Activated naive CD8-positive, alpha-beta T cell treated with anti-CD3 and anti-CD28 coated beads for 36 hours (primary cell): Measurements from ENCODE around the gene KIFC1. TPM values are rescaled to one million over a fixed set of nuclear protein-coding genes. Genes with fewer than 3 reads are reported as not detected.

ENCODE experiments used
- DNase-seq: peaks from one replicate; pipeline ENCODE4 v3.0.0; 2021
- H3K27ac Mint-ChIP-seq: one replicate; pipeline ENCODE4 v1.8.0; 2022; ENCODE audit warnings: mild to moderate bottlenecking, moderate library complexity, mixed read lengths
- H3K27me3 Mint-ChIP-seq: one replicate; pipeline ENCODE4 v1.8.0; 2022; ENCODE audit warnings: mild to moderate bottlenecking, mixed read lengths
- H3K36me3 Mint-ChIP-seq: one replicate; pipeline ENCODE4 v1.8.0; 2021; ENCODE audit warnings: mild to moderate bottlenecking, mixed read lengths
- H3K4me1 Mint-ChIP-seq: one replicate; pipeline ENCODE4 v1.8.0; 2021; ENCODE audit warnings: mixed read lengths
- H3K4me3 Mint-ChIP-seq: one replicate; pipeline ENCODE4 v1.8.0; 2022; ENCODE audit warnings: mild to moderate bottlenecking, moderate library complexity, mixed read lengths
- H3K9me3 Mint-ChIP-seq: one replicate; pipeline ENCODE4 v1.8.0; 2022; ENCODE audit warnings: mixed read lengths
- total RNA-seq, 2 experiments: library from RNA; stranded (reverse); gene quantifications; one replicate each; pipeline ENCODE4 v1.2.3, GENCODE V29; 2021

Gene KIFC1
- total RNA-seq, 2 experiments from 2014 or later = 74.1 to 76.9 TPM

DNA sequence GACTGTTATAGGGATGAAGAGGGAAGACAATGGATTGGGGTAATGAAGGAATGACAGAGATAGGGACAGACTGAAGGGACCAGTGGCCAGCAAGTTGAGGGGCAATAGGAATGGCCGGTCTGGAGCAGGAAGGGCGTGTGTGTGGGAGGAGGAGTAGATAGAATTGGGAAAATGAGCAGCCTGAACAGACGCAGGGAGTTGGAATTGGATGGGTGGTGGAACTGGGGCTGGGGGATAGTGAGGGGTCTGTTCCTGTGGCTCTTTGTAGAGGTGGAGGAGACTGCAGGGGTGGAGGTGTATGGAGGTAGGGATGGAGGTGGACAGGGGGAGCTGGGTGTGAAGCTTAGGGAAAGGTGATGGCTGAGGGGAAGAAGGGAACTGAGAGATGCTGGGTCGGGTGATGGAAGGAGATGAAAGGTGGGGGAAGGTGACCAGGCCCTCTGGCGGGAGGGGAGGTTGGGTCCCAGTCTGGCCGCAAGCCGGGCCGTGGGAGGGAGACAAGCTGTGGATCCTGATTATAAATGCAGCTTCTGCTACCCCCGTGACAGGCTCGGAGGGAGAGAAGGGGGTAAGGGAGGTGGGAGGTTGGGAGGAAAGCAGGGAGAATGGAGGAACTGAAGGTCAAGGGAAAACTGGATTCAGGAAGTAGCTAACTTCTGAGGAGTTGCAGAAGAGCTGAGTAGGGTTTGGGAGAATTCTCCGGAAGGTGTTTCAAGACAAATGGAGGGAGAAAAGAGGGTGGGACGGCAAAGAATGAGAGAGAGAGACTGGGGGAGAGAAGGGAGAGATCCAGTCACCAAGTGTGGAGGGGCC, 33.4 kb downstream of the KIFC1 start:
- peak overlapping the region; percentile 89 for H3K27ac Mint-ChIP-seq
- H3K4me1 Mint-ChIP-seq = peaks cover 51% of the 10 kb centered on the region
- no peaks in the 10 kb centered on the region for H3K27me3 Mint-ChIP-seq
- peak overlapping the region; percentile 90 for H3K4me3 Mint-ChIP-seq
- peaks cover 17% of the 10 kb centered on the region for H3K36me3 Mint-ChIP-seq
- no peak for DNase-seq
- no peaks in the 10 kb centered on the region for H3K9me3 Mint-ChIP-seq

DNA sequence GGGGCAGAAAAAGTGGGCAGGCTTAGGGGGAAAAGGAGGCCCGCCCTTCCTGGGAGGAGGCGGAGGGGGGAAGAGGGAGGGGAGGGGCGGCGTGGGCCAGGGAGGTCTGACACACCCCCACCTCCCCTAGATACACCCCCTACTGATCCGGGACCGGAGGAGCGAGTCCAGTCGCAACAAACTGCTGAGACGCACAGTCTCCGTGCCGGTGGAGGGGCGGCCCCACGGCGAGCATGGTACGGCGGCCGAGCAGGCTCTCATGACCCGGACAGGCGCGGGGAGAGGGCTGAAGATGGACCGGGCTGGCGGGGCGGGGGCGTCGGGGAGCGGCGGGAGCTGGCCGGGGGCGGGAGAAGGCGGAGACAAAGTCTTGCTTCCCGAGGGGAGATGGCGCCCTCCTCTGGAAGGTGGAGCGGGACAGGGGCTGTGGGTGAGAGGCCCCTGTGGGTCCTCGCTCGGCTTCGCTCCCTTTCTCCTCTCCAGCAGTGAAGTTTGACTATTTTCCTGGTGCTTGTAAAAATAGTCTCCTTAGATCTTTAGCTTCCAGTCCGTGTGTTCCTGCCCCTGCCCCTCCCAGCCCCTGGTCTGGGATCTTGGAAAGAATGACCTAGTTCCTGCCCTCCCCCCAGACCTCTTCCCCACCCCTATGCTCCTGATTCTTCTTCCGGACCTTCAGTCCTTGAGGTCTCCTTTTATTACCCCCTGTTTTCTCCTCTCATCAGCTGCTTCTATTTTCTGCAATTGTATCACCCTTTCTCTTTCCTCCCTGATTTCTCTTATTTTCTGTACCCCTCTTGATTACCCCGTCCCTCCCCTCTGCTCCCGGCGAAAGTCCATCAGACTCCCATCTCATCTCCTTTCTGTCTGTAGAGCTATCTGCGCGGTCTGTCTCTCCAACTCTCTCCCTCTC, 34.3 kb downstream of the KIFC1 start:
- DNase-seq = peak; percentile 88
- Mint-ChIP-seq H3K27ac (peak overlapping the region; percentile 89), H3K36me3 (peaks cover 17% of the 10 kb centered on the region), H3K4me3 (peak overlapping the region; percentile 90), H3K4me1 (peaks cover 60% of the 10 kb centered on the region), H3K27me3 (no peaks in the 10 kb centered on the region), H3K9me3 (no peaks in the 10 kb centered on the region)

DNA sequence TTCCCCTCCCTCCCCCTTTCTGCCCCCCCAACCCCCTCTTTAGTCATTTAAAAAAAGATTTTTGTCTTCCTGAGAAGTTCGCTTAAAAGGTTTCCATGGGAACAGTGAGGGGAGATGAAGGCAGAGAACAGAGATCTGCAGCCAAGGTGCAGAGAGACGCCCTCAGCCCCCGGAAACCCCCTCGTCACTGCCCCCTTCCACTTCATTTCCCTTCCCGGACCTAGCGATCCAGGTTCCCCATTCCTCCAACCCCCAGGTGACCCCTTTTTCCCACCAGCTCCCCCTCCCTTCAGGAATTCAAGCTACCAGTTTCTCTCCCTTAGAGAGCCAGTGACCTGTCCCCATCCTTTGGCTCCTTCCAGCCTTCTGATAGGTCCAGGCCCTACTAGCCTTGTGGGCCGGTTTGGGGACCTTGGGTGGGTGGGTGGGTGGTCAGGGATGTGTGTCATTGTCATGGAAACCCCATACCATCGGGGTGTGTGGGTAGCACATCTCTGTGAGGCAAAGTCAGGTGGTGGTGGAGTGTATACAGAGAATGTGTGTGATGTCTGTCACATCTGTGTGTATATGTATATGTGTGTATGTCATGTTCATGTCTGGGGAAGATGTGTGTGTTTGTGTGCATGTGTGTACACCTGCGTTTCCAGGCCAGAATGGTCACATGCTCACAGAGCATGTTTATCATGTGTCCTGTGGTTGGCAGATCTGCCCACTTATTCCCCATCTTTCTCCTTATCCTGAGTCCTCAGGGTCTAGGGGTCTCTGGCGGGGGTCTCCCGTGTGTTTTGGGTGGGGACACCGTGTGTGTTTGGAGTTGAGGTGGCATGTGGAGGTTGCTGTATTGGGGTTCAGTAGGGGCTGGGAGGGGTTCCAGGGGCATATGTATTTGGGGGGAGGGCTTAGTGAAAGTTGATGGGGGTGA, 35.2 kb downstream of the KIFC1 start:
- DNase-seq = peak; percentile 25
- Mint-ChIP-seq H3K4me1 (peaks cover 58% of the 10 kb centered on the region), H3K9me3 (no peaks in the 10 kb centered on the region), H3K27ac (peak overlapping the region; percentile 89), H3K27me3 (no peaks in the 10 kb centered on the region), H3K36me3 (peaks cover 17% of the 10 kb centered on the region), H3K4me3 (peak overlapping the region; percentile 90)

DNA sequence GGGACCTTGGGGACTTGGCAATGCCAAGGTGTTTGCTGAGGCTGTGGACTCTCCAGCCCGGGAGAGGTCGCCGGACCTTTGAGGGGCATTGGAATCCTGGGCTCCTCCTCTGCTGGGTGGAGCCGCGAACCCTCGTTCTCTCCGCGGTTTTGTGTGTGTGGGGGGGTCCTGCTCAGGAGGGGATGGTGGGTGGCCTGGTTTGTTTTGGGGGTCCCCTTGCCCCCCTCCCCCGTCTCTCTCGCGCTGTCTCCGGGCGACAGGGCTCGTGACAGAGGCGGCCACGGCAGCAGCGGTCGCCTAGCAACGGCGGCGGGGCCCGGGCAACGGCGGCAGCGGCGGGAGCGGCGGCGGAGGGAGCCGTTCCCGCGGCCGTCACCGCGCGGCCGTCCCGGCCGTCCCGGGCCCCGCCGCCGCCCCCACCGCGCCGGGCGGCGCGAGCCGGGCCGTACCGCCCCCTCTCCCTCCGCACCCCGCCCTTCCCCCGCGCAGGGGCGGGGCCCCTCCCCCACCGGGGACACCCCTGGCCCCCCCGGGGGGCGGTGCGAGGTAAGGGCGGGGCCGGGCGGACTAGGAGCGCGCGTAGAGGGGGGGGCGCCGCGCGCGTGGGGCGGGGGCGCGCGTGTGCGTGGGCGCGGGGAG, 36.1 kb downstream of the KIFC1 start:
- Mint-ChIP-seq H3K4me3 (peak overlapping the region; percentile 90), H3K4me1 (peaks cover 65% of the 10 kb centered on the region), H3K36me3 (peaks cover 18% of the 10 kb centered on the region), H3K27ac (peak overlapping the region; percentile 86), H3K27me3 (no peaks in the 10 kb centered on the region), H3K9me3 (no peaks in the 10 kb centered on the region)
- peak; percentile 67 for DNase-seq

DNA sequence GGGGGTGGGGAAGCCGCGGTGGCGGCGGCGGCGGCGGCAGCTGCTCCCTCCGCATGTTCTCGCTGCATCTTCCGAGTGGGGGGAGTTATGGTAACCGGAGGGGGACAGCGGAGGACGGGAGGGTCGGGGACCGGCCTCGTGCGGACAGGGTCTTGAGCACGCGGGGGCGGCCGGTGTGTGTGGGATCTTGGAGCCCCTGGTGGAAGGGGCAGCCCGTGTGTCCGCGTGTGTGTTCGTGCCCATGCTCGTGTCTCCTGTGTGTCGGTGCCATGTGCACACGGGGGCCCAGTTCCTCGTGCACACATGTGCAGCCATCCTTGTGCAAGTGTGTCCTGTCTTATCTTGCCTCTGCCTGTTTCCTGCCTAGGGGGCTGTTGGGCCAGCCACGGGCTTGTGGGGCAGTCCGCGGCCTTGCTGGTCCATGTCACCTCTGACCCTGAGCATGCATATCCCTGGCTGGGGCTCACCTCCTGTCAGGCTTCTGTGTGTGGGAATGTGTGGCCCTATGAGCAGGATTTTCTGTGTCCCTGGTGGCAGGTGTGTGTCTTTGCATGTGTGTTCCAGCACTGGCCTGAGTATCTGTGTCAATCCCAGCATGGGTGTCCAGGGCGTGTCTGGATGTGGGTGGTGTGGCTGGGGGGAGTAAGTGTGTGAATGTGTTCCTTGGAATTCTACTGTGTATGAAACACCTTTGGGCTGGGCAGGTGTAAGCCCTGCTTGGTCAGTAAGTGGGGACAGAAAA, 36.8 kb downstream of the KIFC1 start:
- Mint-ChIP-seq H3K4me3 (peak overlapping the region; percentile 82), H3K9me3 (no peaks in the 10 kb centered on the region), H3K27me3 (no peaks in the 10 kb centered on the region), H3K27ac (peak overlapping the region; percentile 89), H3K4me1 (peaks cover 70% of the 10 kb centered on the region), H3K36me3 (peaks cover 20% of the 10 kb centered on the region)
- peak; percentile 43 for DNase-seq

DNA sequence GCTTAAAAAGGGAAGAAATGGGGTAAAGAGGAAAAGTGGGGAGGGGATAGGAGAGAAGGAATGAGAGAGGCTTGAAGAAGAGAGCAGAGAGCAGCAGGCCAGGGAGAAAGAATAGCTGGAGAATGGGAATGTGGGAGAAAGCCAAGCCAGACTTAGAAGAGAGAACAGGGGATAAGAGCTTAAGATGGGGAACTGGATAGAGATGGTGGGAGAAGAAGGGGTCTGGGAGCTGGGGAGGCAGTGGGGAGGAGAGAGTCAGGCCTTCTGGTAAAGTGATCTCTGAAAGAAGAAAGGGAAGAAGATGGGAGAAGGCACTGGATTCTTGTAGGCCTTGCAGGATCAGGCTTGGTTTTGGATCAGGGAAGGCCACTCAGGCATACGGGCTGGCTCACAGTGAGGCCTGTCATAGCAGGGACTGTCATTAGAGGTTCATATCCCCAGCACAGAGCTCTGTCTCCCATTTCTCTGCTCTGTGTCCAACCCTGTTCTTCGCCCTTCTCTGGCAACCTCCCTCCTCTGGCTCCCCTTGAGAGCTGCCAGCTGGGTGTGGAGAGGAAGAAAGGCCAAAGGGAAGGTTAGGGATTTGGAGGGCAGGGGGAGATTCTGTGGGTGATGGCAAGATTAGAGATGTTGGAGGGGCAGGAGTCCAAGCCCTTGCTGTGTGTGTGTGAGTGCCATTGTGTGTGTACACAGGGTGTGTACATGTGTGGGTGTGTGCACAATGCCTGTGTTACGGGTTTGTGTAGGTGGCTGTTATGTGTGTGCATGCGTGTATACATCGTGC, 37.5 kb downstream of the KIFC1 start:
- Mint-ChIP-seq H3K27me3 (no peaks in the 10 kb centered on the region), H3K27ac (peak overlapping the region; percentile 89), H3K4me3 (peak overlapping the region; percentile 82), H3K9me3 (no peaks in the 10 kb centered on the region), H3K4me1 (peaks cover 66% of the 10 kb centered on the region), H3K36me3 (peaks cover 18% of the 10 kb centered on the region)
- no peak for DNase-seq

DNA sequence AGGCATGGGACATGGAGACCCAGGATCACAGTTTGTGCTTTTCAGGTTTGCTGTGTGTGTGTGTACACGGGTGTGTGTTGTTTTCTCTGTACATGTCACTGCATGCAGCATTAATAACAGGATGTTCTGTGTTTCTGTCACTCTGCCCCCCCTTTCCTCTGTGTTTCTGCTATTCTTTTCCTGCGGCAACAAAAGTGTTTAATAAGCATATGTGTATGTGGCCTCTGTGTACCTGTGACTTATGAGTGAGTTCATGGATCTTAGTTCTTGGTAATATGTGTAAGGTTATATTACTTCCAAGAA, 38.1 kb downstream of the KIFC1 start:
- DNase-seq = no peak
- H3K27ac Mint-ChIP-seq = peak overlapping the region; percentile 89
- no peaks in the 10 kb centered on the region for H3K27me3 Mint-ChIP-seq
- no peaks in the 10 kb centered on the region for H3K9me3 Mint-ChIP-seq
- H3K4me1 Mint-ChIP-seq = peaks cover 62% of the 10 kb centered on the region
- peaks cover 12% of the 10 kb centered on the region for H3K36me3 Mint-ChIP-seq
- H3K4me3 Mint-ChIP-seq = peak overlapping the region; percentile 82

DNA sequence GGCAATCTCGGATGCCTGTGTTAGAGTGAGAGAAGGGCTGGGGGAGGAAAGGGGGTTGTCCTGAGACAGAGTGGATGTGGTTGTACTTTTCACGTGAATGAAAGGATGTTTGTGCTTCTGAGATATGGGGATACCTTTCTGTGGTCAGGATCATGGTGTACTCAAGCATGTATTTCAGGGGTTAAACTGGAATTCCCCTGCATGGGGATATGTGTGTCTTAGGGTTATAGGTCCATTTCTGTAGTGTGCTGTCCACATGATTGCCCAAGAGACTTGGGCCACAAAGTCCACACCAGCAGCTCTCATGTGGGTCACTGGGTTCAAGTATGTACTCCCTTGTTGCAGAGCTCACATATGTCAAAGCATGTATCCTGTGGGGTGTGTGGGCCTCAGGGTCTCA, 38.7 kb downstream of the KIFC1 start:
- peaks cover 56% of the 10 kb centered on the region for H3K4me1 Mint-ChIP-seq
- H3K27me3 Mint-ChIP-seq = no peaks in the 10 kb centered on the region
- peak overlapping the region; percentile 75 for H3K4me3 Mint-ChIP-seq
- H3K9me3 Mint-ChIP-seq = no peaks in the 10 kb centered on the region
- peaks cover 7% of the 10 kb centered on the region for H3K36me3 Mint-ChIP-seq
- H3K27ac Mint-ChIP-seq = peak overlapping the region; percentile 89
- no peak for DNase-seq

DNA sequence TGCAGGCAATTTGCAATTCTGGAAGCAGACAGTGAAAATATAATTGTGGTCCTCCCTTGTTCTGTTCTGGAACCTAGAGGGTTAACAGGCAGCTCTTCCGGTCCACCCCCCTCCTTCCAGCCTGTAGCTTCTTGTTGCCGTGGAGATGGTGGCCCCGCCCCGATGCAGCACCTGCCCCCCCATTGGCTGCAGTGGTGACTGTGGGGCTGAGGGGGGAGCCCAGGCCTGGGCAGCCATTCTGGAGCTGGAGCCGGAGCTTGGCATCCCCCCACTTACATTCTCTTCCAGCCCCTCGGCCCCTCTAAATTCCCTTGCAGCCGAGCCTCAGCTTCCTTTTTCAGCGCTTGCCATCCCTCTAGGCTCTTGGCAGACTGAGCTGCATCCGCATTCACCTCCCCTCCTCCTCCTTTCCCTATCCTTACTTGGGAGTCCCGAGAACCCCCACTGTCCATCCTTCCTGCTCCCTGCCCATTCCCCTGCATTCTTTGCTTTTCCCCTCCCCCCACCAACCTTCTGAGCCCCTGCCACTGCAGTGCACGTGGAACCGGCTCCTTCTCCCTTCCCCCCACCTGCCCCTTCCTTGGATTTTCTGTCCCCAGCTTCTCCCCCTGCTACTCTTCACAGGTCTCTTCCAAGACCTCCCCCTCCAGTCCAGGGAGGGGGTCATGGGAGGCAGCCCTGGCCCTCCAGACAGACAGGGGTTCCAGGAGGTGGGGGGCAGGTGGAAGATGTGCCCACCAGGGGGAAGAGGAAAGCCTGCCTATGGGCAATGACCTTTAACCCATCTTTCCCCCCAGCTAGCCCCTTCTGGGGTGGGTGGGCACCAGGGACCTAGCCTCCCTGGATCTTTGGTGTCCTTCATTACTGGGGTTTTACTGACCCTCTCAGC, 39.6 kb downstream of the KIFC1 start:
- Mint-ChIP-seq H3K9me3 (no peaks in the 10 kb centered on the region), H3K27ac (peak overlapping the region; percentile 89), H3K4me3 (peak overlapping the region; percentile 75), H3K27me3 (no peaks in the 10 kb centered on the region), H3K36me3 (peaks cover 6% of the 10 kb centered on the region), H3K4me1 (peaks cover 54% of the 10 kb centered on the region)
- peak; percentile 86 for DNase-seq

DNA sequence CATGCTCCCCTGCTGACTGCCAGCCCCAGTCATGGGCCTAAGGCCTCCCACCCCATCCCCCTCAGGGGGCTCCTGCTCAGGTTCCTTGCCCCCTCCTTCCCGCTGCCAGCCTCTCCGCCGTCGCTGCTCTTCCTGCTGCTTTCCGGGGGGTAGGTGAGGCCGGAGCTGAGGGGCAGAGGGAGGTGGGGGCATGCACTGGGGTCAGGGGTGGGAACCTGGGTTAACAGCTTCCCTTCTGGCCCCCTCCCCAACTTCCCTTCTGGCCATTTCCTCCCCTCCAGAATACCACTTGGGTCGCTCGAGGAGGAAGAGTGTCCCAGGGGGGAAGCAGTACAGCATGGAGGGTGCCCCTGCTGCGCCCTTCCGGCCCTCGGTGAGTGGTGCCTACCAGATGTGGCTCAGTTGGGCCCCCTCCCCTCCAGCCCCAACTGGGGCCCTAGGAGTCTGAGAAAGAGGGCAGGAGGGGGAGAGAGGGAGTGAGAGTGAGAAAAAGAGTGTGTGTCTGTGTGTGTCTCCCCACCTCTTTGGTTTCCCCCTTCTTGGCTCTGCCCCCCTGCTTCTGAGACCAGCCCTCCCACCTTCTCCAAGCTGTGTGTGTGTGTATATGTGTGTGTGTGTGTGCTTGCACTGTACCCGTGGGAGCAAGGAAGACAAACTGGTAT, 40.4 kb downstream of the KIFC1 start:
- Mint-ChIP-seq H3K4me3 (peak overlapping the region; percentile 75), H3K27ac (peak overlapping the region; percentile 89), H3K27me3 (no peaks in the 10 kb centered on the region), H3K36me3 (peaks cover 6% of the 10 kb centered on the region), H3K9me3 (no peaks in the 10 kb centered on the region), H3K4me1 (peaks cover 50% of the 10 kb centered on the region)
- DNase-seq = peak; percentile 29

DNA sequence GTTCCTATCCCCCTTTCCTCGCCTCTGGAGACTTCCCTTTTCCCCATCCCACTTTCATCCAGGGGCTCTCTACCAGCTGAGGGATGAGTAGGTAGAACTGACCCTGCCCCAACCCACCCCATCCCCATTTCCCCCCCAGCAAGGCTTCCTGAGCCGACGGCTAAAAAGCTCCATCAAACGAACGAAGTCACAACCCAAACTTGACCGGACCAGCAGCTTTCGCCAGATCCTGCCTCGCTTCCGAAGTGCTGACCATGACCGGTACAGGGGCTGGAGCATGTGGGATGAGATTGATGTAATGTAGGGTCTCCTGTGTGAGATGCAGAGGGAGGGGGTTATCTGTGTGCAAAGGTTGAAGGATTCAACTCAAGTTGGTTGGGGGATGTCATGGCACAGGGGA, 40.9 kb downstream of the KIFC1 start:
- Mint-ChIP-seq H3K4me1 (peaks cover 45% of the 10 kb centered on the region), H3K9me3 (no peaks in the 10 kb centered on the region), H3K27me3 (no peaks in the 10 kb centered on the region), H3K27ac (peak overlapping the region; percentile 89), H3K4me3 (peak overlapping the region; percentile 75), H3K36me3 (peaks cover 7% of the 10 kb centered on the region)
- no peak for DNase-seq

DNA sequence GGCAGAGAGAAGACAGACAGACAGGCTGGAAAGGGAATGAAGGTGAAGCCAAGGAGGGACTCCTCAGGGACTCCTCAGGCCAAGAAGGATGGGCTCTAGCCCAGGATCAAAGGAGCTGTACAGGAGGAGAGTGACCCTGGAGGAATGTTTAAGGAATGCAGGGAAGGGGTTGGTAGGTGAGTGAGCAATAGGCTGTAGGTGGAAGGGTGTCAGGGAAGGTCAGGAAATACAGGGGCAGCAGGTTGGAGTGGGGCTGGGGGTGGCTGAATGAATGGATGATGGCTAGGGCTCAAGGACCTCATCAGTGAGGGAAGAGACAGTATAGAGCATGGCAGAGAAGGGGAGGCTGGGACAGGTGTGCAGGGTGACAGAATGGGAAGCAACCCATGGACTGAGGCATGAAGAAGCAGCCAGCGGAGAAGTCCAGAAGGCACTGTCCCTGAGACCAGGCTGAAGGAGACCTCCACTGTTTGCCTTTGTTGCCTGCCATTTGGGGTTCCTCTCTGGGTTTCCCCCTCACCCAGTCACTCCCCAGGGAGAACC, 41.4 kb downstream of the KIFC1 start:
- Mint-ChIP-seq H3K27ac (peak overlapping the region; percentile 46), H3K36me3 (peaks cover 7% of the 10 kb centered on the region)

More for the DNA sequence above, 41.4 kb downstream of the KIFC1 start:
- no peaks in the 10 kb centered on the region for H3K9me3 Mint-ChIP-seq
- no peaks in the 10 kb centered on the region for H3K27me3 Mint-ChIP-seq
- peak overlapping the region; percentile 36 for H3K4me3 Mint-ChIP-seq
- no peak for DNase-seq
- H3K4me1 Mint-ChIP-seq = peaks cover 45% of the 10 kb centered on the region
